HG03097 (cell line): ENCODE measurements around the gene GLDC.

Experiments used
- ATAC-seq: cut with Tn5 transposase; IDR thresholded peaks from one replicate; pipeline ENCODE4 v1.9.1; 2021; ENCODE audit not compliant: unreplicated experiment, low FRiP score

Gene GLDC

GRCh38 chr9:6665628-6666027 lies 20.1 kb upstream of the GLDC start:
- no peak for ATAC-seq

GRCh38 chr9:6664204-6664680 lies 18.7 kb upstream of the GLDC start:
- ATAC-seq, result no peak

DNA sequence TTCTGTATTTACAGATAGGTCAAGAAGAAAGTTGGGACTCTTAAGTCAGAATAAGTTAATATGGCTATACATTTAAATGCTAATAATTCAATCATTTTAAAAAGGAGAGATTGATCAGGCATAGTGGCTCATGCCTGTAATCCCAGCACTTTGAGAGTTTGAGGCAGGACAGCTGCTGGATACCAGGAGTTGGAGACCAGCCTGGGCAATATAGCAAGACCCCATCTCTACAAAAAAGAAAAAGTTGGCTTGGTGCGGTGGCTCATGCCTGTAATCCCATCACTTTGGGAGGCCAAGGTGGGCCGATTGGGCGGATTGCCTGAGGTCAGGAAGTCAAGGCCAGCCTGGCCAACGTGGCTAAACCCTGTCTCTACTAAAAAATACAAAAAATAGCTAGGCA lies 15.0 kb upstream of the GLDC start:
- no peak for ATAC-seq

DNA sequence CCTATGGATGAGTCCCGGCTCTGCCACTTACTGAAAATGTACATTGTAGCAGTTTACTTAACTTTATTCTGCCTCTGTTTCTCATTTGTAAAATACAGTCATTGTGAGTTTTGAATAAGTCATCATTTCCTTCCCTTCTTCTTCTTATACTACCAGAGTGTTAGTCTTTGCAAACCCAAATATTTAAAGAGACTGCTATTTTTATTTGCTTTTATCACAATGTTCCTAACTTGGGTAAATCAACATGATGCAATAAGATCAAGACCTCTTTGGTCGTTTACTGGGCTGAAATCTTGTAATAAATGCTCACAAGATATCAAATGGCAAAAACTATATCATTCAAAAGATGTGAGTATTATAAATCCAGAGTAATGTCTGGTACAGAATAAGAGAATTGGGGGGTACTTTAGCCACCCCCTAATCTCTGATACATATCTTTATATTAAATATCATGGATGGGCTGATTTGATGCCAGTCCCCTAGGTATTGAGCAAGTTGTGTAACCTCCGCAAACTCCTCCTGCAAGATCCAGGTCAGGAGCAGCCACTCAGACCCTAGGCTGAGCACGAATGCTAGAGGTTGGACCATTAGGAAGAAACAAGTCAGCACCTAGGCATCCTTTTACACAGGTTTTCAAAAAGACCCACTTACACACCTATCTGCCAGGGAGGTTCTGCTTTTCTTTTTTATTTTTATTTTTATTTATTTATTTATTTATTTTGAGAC lies 13.3 kb upstream of the GLDC start:
- no peak for ATAC-seq

DNA sequence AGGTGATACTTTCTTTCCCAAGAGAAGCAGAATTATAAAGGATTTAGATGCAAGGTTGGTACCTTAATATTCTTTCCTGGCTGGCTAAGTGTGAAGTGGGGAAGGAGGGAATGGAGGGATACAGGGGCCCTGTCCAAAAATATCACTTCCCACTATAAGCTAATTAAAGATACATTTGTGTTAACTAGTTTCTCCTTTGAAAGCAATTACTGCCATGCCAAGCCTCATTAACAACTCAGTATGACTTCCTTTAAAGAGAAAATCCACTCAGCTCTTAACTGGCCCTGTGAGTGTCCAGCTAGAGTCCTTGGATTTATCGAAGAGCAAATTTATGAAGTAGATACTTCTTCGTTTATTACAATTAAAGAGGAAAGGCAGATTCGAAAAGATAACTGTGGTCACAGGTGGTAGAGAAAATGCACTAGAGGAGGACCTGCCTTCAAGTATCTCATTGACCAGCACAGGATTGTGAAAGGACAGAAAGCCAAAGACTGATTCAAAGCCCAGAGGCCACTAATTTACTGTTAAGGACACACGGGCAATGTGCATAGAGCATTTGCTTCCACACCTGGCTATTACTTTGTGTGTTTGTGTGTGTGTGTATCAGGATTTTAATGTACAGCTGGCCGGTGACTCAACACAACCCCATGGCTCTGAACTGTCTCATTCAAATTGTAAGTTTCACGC lies 11.2 kb upstream of the GLDC start:
- no peak for ATAC-seq

GRCh38 chr9:6655036-6655435 lies 9.5 kb upstream of the GLDC start:
- peak; percentile 75 for ATAC-seq

GRCh38 chr9:6646293-6646636 lies 736 bp upstream of the GLDC start:
- ATAC-seq, result no peak

DNA sequence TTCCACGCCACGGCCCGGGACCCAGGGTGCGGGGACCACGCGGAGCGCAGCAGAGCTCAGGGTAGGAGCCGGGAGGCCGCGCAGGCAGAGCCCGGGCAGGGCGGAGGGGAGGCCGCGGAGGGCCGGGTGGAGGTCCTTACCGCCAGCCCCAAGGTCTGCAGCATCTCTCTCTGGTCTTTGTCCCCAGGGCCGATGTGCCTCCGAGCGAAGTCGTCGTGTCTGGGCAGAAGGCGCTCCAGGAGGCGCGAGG lies 499 bp downstream of the GLDC start:
- peak; percentile 26 for ATAC-seq

DNA sequence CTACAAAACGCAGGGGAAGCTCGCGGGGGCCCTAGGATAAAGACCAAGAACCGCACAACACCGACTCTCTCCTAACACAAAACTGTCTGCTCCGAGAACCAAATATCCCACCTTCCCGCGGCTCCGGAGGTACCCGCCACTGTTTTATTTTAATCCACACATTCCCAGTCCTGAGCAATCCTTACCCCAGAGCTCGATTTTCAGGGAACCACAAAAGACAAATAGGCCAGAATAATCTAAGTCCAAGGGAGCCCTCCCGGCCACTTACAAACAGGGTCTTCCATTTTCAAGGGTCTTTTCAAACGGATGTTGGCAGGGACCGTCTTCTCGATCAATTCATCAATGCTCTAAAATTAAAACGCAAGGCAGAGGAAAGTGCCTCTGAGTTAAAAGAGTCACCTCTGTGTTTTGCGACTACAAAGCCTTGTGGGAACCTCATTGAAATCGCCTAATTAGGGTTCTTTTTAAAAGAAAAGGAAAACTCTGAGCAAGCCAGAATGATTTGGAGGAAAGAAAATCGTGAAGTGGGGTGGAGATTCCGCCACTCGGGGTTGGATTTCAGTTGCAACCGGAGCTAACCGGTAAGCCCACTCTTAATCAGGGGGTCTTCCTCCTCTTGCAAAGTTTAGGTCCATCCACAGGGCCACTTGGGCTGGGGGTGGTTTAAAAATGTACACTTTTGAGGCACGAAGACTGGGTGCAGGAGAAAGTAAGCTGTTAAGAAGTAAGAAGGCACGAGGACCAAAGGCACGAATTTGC lies 1.0 kb downstream of the GLDC start:
- no peak for ATAC-seq

- no peak for ATAC-seq
Measured at GRCh38 chr9:6641961-6642360, 3.6 kb downstream of the GLDC start.

- ATAC-seq, result no peak
Measured at GRCh38 chr9:6641561-6641960, 4.0 kb downstream of the GLDC start.

DNA sequence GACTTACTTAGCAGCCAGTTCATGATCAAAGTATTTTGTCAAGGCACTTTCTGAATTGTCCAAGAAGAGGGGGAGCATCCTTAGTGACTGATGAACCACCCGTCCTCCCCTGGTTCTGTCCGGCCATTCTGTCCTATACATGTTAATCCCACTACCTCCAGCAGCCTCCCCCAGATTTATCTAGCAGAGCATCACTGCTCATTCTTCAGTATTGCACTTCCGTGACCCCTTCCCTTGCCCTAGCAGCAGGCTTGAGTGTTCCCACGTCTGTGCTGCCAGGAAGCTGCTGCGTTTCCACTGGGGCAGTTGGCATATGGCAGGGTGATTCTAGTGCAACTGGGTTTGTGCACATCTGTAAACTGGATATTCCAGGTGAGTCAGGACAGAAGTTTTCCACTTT lies 4.5 kb downstream of the GLDC start:
- ATAC-seq, result no peak

- no peak for ATAC-seq
Measured at GRCh38 chr9:6640268-6641051, 5.1 kb downstream of the GLDC start.

DNA sequence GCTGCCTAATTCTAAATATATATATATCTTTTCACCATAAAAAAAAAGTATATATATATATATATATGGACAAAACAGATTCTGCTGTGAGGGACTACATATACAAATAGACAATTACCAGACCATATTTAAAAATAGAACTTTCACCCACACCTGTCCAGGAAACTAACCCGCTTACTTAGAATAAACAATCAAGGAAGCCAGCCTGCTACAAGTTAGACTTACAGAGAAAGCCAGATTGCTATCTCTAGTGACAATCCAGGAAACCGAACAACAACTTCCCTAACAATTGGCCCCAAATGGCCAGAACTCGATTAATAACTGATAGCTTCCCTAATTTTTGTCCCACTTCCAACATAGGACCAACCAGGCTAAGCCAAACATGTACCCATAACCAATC lies 5.9 kb downstream of the GLDC start:
- no peak for ATAC-seq

DNA sequence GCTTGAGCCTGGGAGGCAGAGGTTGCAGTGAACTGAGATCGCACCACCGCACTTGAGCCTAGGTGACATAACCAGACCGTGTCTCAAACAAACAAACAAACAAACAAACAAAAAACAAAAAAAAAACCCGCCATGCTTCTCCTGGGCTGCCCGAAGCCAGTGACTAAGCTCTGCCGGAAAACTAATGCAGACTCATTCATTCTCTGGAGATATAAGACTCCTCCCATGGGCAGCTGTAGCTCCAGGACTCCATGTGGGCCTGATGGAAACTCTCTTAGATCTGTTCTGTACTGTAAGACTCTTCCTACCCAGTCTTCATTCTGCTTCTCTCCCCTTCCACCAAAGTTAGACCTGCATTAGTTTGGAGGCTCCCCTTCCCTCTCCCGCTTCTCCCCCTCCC lies 11.1 kb downstream of the GLDC start:
- no peak for ATAC-seq

GRCh38 chr9:6633378-6633777 lies 12.2 kb downstream of the GLDC start:
- ATAC-seq, result no peak

DNA sequence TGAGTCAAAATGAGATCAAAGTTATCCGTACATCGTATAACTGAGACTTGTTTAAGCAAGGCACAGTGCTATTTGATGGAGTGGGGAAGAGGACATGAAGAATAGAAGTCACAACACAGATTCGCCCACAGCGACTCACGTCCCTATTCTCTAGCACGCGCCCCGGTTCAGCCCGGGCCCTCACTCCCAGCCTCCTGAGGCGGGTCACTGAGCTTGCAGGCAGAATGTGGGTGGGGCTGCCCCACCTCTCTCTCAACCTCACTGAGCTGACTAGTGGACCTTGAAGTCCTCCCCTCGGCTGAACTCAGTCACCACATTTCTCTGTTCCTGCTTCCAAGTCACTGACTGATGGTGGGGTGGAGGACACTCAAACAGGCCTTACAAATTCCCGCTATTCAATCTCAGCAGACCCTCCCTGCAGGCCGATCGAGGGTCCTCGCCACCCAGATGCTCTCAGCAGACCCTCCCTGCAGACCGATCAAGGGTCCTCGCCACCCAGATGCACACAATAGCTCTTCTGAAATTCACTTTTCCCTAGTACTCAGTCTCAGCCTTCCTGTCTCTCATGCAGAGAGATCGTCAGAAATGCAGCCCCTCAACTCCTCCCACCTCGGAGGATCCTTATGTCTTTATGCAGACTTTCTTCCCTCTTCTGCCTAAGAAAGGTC lies 12.9 kb downstream of the GLDC start:
- ATAC-seq, result peak; percentile 80

DNA sequence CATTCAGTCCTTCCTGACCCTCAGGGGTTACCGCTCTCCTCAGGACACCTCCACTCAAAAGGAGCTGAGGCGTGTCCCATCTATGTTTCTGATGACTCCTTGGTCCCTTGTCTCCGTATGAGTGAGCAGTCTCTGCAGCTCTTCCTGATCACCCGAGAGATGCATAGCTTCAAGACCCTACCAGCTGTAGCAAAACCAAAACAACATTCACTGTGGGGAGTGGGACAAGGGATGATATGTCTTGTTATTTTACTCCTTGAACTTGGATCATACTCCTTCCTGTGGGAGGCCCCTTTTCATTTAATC lies 14.4 kb downstream of the GLDC start:
- peak; percentile 36 for ATAC-seq

GRCh38 chr9:6630502-6631206 lies 14.9 kb downstream of the GLDC start:
- peak; percentile 65 for ATAC-seq

DNA sequence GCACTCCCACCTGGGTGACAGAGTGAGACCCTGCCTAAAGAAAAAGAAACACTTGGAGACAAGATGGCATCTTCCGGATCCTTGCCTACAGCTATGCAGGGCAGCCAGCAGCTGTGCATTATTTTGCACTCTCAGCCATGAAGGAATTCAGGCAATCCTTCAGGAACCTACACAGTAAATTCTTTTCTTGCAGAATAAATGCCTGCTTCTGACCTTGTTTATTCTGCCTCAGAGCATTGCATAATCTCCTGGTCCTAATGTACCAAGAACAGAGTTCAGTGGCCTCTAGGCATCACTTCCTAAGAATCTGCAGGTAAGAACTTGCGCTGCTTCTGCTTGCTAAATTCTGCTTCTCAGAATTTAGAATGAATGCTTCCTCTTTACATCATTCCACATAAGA lies 16.8 kb downstream of the GLDC start:
- ATAC-seq, result no peak
